GM12878 (cell line): Measurements from ENCODE around the gene ETV4. TPM values are rescaled to one million over a fixed set of nuclear protein-coding genes. Genes with fewer than 3 reads are reported as not detected.

Experiments
- ATAC-seq: fragments of 200-7000 bp; cut with Tn5 transposase; 3 replicates; pipeline ENCODE4 v1.9.1; 2020; ENCODE audit warnings: mild to moderate bottlenecking, moderate library complexity
- BruUV-seq: library from RNA; stranded (reverse); fragments of 400-500 nt; replicated peaks from 2 replicates; lab custom pipeline; 2021; lab: Mats Ljungman, UMichigan
- CTCF ChIA-PET: fragments of 300-600 bp; sonication (Branson Sonifier 250); formaldehyde crosslinking; extraction: SDS; loops from one replicate; lab custom pipeline; 2021; ENCODE audit warnings: inconsistent platforms; lab: Yijun Ruan, JAX
- POLR2A ChIA-PET: fragments of 350-600 bp; formaldehyde crosslinking; extraction: SDS; loops from one replicate; lab custom pipeline; 2021; ENCODE audit warnings: inconsistent platforms; lab: Charles Lee
- RAD21 ChIA-PET: fragments of 300-600 bp; sonication (Branson Sonifier 250); formaldehyde crosslinking; loops from one replicate; lab custom pipeline; 2023; ENCODE audit warnings: antibody characterized with exemption; ENCODE audit not compliant: unreplicated experiment; lab: Charles Lee
- SMC1A ChIA-PET: fragments of 300-600 bp; sonication (Branson Sonifier 250); formaldehyde crosslinking; loops from one replicate; lab custom pipeline; 2023; ENCODE audit not compliant: unreplicated experiment, uncharacterized antibody; lab: Charles Lee
- DNase-seq: peaks from one replicate; pipeline ENCODE4 v3.0.0-alpha.2; 2011; ENCODE audit warnings: low read depth, low spot score
- FAIRE-seq: peaks from 3 replicates; lab custom pipeline; 2011; peaks lifted over from hg19 to GRCh38; lab: Jason Lieb, UNC
- H2AFZ ChIP-seq: 2 replicates; pipeline ENCODE4 v1.6.0; 2011; ENCODE audit warnings: low read depth, low read length, control low read depth; ENCODE audit not compliant: control insufficient read depth
- H3K27ac ChIP-seq: 2 replicates; pipeline ENCODE4 v1.5.1; 2011; ENCODE audit warnings: control low read depth; ENCODE audit not compliant: control insufficient read depth, insufficient read depth
- H3K27me3 ChIP-seq, 2 experiments: replicated peaks in 1 of 2; 2 replicates each; pipeline versions ENCODE4 v1.6.0 to v1.6.1; 2011; ENCODE audit warnings: low read length in 1 of 2; ENCODE audit not compliant: control insufficient read depth in 2 of 2, insufficient read depth in 2 of 2
- H3K36me3 ChIP-seq, 2 experiments: 2 replicates each; pipeline ENCODE4 v1.5.1; 2011; ENCODE audit warnings: low read length in 1 of 2; ENCODE audit not compliant: control insufficient read depth in 2 of 2, insufficient read depth in 2 of 2
- H3K4me1 ChIP-seq: 2 replicates; pipeline ENCODE4 v1.6.1; 2011; ENCODE audit warnings: mild to moderate bottlenecking, low read length, moderate library complexity, mixed read lengths; ENCODE audit not compliant: control insufficient read depth, insufficient read depth
- H3K4me2 ChIP-seq: 2 replicates; pipeline ENCODE4 v1.6.0; 2011; ENCODE audit warnings: control low read depth; ENCODE audit not compliant: control insufficient read depth, insufficient read depth
- H3K4me3 ChIP-seq: fragments of 200-600 bp; sonication (generic); 2 replicates; pipeline ENCODE4 v1.5.1; 2016
- H3K79me2 ChIP-seq: 2 replicates; pipeline ENCODE4 v1.6.0; 2011; ENCODE audit warnings: low read length; ENCODE audit not compliant: control insufficient read depth, insufficient read depth
- H3K9ac ChIP-seq: 2 replicates; pipeline ENCODE4 v1.8.0; 2011; ENCODE audit warnings: low read length, control low read depth, mixed read lengths; ENCODE audit not compliant: control insufficient read depth, insufficient read depth
- H3K9me3 ChIP-seq: replicated peaks from 3 replicates; pipeline ENCODE4 v1.5.1; 2011; ENCODE audit warnings: mild to moderate bottlenecking, low read length; ENCODE audit not compliant: control insufficient read depth, insufficient read depth
- H4K20me1 ChIP-seq: 2 replicates; pipeline ENCODE4 v1.6.0; 2011; ENCODE audit not compliant: control insufficient read depth, insufficient read depth
- MYB ChIP-seq: fragments of 150-350 bp; IDR thresholded peaks from 2 replicates; pipeline ENCODE4 v1.6.1; 2014; ENCODE audit warnings: mild to moderate bottlenecking, low read depth, low read length, borderline replicate concordance
- WGBS: methylation state at CpG from one replicate; pipeline ENCODE4 v1.1.6; 2016; ENCODE audit warnings: low lambda C conversion rate; ENCODE audit not compliant: insufficient replicate concordance, insufficient coverage; ENCODE audit errors: missing lambda C conversion rate; 5-methylcytosine and 5-hydroxymethylcytosine counted together
- in situ Hi-C: fragments of 300-500 bp; cut with MboI; formaldehyde crosslinking; loops from 9 replicates; pipeline ENCODE4 v1.14.3; 2018; ENCODE audit warnings: mixed read lengths
- intact Hi-C: fragments of 100-400 bp; cut with micrococcal nuclease; formaldehyde crosslinking; loops from one replicate; pipeline ENCODE4 v1.14.2; 2022; ENCODE audit not compliant: unreplicated experiment
- polyA plus RNA-seq, 11 experiments: library from polyadenylated mRNA; depleted of rRNA in 4 of 11; unstranded in 6 of 11; stranded (reverse) in 5 of 11; fragments of >200 nt; fragmentation: Nextera tagmentation in 4 of 11; fragmentation: Illumina TruSeq in 1 of 11; extraction: Ambion mirVana in 4 of 11; extraction: Trizol in 1 of 11; gene quantifications; 1 replicate in 1 of 11; 2 replicates in 10 of 11; pipeline versions ENCODE4 v1.2.1 to v1.2.3, GENCODE V29; 2011 to 2016; ENCODE audit warnings: inconsistent platforms in 2 of 11, missing spikeins in 2 of 11, low read depth in 1 of 11
- total RNA-seq, 4 experiments: library from RNA; depleted of rRNA in 3 of 4; stranded (reverse); fragments of >200 nt in 3 of 4; fragmentation: Illumina TruSeq in 1 of 4; extraction: Trizol in 1 of 4; gene quantifications; 2 replicates each; pipeline versions ENCODE4 v1.2.1 to v1.2.3, GENCODE V29; 2013 to 2021

The ETV4 gene
- total and polyA plus RNA-seq, 10 of the 15 experiments (the other 5 are each of a cell fraction or from before 2014, with no cell fraction given) = 0.19 to 14.5 (median 1.8) TPM

GRCh38 chr17:43563600-43564594 lies 17.8 kb upstream of the ETV4 start:
- DNase-seq (no peak), ATAC-seq (no peak), FAIRE-seq (no peak)
- TF ChIP-seq MYB = no peak
- no TSS peak for BruUV-seq
- Histone ChIP-seq H3K36me3 (no peaks in the 10 kb centered on the region), H3K4me2 (no peak overlapping the region), H4K20me1 (no peaks in the 10 kb centered on the region), H3K27me3 (peaks cover 3 to 6% of the 10 kb centered on the region in 2 experiments; a peak in 2 of 4 replicates), H3K9me3 (no peaks in the 10 kb centered on the region), H3K4me3 (no peak overlapping the region), H3K27ac (no peak overlapping the region), H3K9ac (no peak overlapping the region), H2AFZ (no peak overlapping the region), H3K4me1 (no peaks in the 10 kb centered on the region), H3K79me2 (no peaks in the 10 kb centered on the region)
- intact Hi-C loops (no loop called here), in situ Hi-C loops (no loop called here)
- ChIA-PET POLR2A (interaction anchor here (1.5 kb wide), 1 partner anchor 10 kb away, joined by 6 read pairs; no protein-coding TSS in a partner anchor), RAD21 (interaction anchor here (1.8 kb wide), 1 partner anchor 11 kb away, joined by 6 read pairs; no protein-coding TSS in a partner anchor), CTCF (interaction anchor here (2.5 kb wide), 1 partner anchor 10 kb away, joined by 7 read pairs; no protein-coding TSS in a partner anchor), SMC1A (interaction anchor here (0.6 kb wide), 2 partner anchors 61 to 68 kb away, joined by 3 read pairs; no protein-coding TSS in a partner anchor)
- WGBS = 48% methylated on average over 15 of the region's 15 CpGs
